Activated T-cell treated with anti-CD3 and anti-CD28 coated beads, Interleukin-2, amount 50 U/mL, for 48 hours (primary cell): Measurements from ENCODE around the gene ADCY5.

Source experiments
- DNase-seq, 2 experiments: peaks; one replicate each; pipeline ENCODE4 v3.0.0-alpha.2; 2020

ADCY5 gene

DNA sequence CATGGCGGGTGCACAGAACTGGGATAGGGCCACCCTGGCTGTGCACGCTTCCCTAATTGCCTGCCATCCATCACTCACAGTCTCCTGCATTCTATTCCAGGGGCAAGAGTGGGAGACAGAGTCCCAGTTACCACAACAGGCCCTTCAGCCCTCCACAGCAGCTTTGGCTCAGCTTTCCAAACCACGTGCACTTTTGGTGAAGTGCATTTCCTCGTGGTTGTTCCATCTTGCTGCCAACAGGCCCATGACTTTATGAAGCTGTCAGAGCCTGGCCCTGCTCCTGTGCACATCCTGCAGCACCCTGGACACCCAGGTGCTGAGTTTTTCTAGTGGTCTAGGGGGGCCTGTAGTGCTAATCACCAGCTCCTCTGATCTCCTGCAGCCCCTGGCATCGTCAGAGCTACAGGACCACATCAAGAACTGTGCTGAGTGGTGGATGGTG is 110.2 kb downstream of the ADCY5 start:
- DNase-seq: no peak

DNA sequence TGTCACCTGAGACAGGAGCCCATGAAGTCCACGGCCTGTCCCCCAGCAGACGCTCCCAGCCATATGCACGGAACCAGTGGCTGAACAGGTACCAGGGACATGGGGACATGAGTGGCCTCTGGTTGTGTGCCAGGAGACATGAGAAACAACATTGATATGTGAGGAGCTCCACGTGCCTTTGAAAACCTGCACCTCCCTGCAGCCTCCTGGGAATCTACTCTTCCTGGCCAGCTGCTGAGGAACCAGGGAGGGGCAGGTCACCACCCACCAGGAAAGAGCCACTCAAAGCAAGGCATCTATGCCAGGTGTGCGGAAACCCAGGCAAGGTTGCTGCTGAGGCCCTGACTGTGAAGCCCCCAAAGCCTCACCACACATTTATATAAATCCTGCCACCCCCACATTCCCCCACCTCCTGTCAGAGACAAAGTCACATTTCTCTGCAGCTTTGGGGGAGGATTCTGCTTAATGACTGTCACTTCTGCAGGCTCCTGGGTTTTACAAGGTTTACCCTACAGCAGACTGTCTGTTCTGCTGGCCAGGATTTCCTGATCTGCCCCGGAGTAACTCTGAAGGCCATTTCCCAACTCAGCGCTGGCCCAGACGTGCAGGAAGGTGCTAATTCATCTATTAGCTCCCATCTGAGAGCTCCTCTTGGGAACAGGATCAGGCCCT is 110.8 kb downstream of the ADCY5 start:
- DNase-seq: no peak

DNA sequence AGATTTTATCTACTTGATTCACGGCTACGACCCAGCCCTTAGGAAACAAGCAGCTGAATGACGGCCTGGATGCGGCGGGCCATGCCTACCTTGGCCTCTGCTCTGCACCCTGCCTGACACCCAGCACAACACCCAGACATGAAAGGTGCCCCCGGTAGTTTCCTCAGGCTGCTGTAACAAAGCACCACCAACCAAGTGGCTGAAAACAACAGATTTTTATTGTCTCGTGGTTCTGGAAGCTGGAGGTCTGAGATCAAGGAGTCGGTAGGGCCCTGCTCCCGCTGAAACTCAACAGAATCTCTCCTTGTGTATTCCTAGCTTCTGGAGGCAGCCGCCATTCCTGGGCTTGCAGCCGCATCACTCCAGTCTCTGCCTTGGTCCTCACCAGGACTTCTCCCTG is 111.7 kb downstream of the ADCY5 start:
- DNase-seq: no peak

DNA sequence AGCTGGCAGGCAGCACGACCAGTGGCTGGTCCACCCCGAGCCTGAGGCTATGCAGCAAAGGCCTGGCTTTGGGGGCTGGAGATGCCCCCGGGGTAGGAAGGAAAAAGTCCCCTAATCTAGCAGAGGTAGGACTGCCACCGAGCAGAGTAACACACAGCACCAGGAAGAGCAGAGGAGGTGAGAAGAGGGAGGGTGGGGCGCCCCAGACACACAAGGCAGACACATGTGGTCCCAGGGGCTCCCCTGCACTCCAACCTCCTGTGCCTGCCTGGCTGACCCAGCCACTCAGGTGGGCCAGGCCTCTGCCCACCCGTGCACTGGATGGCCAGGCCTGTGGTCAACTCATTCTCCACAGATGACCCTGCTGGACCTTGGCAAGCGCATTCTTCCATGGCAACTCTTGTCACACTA is 112.4 kb downstream of the ADCY5 start:
- DNase-seq: no peak

DNA sequence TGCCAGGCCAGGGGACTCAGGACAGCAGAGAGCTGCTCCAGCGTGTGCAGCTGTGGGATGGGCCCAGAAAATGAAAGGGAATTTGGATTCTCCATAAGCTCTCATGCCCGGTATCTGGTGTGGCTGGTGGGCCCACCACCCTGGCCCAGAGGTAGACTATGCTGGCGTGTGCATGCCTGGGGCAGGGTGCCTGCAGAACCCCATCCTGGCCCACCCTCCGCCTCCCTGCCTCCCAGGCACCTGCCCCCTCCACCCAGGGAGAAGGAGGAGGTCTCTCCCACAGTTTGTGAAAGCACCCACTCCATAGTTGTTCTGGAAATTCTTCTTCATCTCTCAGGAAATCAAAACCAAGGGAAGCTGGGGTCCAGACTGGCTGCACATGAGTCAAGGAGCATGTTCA is 112.9 kb downstream of the ADCY5 start:
- no peak for DNase-seq

DNA sequence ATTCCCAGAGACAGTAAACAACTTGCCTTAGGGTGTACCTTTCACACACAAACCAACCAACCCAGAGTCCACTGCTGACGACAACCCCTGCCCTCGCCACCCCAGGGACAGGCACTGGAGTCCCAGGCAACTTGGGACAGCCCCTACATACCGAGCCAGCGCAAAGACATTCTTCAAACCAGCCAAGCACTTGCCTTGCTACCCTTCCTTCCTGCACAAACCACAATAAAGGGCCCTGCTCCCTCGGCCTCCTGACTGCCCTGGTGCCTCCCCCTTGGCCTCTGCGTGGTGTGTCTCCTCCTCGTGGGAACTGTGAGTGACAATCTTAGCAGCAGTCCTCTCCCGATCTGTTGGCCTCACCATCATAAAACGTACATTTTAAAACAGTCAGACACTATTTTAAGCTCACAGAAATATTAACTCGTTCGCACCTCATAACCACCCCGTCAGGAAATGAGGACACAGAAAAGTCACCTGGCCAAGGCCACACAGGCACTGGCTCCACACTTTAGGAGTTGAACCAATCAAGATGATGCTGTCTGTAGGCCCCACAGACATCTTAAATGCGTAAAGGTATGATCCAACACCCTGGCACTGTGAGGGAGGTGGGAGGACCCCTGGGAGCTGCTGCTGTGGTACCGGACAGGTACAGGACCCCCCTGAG is 113.8 kb downstream of the ADCY5 start:
- no peak for DNase-seq

GRCh38 chr3:123334056-123334455 is 114.8 kb downstream of the ADCY5 start:
- DNase-seq: no peak

- no peak for DNase-seq
Measured at GRCh38 chr3:123333401-123333800, 115.5 kb downstream of the ADCY5 start.

DNA sequence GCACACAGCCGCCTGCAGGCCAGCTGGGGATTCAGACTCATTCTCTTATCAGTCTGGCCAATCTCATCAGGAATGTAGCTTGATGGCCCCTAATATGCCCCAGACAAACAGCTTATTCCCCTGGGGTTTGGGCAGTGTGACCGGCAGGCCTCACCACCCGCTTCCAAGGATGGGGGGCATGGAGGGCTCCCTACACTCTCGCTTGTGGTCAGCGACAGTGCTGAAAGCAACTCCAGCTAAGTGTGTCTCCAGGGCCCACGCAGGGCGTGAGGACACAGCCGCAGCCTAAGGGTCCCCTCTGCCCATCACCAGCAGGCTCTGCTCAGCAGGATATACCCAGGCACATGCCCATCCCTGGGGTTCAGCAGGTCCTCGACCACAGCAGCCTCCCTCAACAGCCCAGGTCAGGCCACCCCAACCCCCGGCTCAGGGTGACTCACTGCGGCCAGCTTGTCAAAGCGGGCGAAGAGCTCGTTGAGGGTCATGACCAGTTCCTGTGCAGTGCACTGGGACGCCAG is 116.7 kb downstream of the ADCY5 start:
- DNase-seq: no peak

- no peak for DNase-seq
Measured at GRCh38 chr3:123331651-123332050, 117.2 kb downstream of the ADCY5 start.

- no peak for DNase-seq
Measured at GRCh38 chr3:123331006-123331405, 117.9 kb downstream of the ADCY5 start.

GRCh38 chr3:123330441-123330991 is 118.4 kb downstream of the ADCY5 start:
- no peak for DNase-seq

DNA sequence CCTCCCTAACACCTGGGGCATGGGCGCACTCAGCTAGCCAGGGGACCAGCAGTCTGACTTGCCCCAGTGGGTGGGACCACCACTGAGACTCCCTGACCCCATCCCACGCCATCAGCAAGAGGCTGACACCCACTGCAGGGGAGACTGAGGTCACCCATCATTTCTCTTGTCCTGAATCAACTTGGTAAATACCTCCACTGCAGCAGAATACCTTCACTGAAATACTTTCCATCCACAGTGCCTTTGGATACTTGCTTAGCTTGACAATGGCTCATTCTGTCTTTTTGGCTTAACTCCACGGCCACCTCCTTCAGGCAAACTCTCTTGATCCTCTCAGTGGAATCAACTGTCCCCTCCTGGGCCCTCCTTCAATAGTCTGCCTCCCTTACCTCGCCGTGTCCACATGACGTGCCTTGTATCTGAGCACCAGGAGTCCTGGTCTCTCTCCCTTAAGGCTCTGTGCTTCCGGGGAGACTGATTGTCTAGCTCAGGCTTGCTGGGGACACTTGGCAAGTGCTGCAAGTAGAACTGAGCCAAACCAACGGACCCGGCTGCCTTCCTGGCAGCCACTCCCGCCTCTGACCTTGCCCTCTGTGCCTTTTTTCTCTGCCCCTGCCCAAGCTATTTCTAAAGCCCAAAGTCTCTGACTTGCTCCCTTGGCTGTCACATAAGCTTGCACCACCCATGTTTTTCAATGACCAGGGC is 119.1 kb downstream of the ADCY5 start:
- DNase-seq: no peak

DNA sequence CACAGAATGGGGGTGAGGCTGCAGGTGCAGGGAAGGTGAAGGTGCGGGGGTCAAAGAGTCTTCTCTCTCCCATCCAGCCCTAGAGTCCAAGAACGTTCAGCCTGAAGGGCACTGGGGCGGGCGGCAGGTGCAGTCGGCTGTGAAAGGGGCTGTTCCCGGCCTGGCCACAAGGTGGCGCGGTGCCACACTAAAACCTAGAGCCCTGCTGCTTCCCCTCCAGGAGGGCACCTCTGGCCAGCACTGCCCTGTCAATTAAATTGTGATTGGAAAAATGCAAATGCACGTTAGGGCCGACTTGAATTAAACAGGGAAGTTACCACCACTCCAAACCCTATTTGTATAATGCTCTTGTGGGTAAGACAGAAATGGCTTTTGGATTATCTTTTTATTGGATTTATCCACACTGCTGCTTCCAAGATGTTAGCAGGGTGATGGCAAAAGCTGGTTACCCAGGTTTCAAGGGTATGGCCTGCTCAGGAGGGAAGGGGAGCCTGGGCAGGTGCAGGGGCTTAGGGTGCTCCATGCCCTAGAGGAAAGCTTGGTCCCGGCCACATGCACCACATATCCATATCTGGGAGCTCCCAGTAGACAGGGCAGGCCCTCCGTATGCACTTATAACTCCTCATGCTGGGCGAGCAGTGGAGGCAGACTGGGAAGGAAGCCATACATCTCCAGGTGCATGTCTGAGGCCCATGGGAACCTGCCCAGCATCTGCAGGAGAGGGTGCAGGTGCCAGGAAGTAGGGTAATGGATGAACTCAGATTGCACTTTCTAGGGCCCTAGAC is 119.8 kb downstream of the ADCY5 start:
- DNase-seq: peak; percentile 83 to 86

DNA sequence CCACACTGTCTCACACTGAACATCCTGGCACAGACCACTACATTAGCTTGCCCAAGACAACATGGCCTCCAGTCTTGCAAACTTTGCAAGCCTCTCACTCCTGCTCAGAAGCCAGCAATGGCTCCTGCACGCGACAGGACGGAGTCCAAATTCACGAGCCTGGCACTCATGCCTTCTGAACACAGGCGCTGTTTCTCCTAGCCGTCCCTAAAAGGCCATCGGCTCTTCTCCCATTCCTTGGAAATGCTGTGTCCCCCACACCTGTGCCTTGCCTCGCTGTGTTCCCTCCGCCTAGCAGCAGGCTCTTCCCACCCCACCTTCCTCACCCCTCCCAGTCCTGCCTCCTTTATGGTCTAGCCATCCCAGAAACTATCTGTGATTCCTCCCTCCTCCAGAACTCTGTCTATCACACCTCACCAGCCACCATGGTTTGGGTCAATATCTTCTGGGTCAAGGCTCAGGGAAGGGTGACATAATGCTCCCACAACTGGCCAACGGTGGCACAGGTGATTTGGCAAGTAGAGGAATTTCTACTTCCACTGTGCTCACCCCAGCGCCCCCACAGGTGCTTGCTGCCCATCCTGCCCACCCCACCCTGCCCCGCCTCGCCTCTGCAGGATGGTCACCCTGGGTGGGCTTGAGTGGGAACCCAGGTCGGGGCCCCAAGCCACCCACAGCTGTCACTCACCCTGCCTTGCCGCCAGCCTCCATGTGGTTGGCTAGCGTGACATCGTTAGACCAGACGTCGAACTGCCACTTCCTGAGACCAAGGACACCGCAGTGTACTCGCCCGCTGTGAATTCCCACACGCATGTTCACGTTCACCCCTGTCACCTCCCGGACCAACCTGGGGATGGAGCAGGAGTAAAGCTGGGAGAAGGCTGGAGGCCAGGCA is 120.7 kb downstream of the ADCY5 start:
- no peak for DNase-seq

DNA sequence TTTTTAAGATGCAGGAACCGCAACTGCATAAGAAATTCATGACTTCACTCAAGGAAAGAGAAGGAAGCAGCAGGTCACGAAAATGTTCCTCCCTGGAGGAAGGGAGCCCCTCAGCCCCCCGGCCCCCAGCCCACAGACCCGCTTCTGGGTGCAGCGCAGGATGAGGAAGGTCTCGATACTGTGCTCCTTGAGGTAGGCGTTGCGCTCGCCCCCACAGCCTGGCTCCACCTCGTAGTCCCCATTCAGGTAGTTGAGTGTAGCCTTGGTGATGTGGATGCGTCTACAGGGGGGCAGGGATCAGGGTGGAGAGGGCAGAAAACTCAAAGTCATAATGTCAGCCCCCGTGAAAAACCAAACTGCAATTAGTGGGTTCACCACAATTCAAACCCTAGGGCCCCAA is 121.4 kb downstream of the ADCY5 start:
- DNase-seq: no peak

- no peak for DNase-seq
Measured at GRCh38 chr3:123326531-123326930, 122.4 kb downstream of the ADCY5 start.

DNA sequence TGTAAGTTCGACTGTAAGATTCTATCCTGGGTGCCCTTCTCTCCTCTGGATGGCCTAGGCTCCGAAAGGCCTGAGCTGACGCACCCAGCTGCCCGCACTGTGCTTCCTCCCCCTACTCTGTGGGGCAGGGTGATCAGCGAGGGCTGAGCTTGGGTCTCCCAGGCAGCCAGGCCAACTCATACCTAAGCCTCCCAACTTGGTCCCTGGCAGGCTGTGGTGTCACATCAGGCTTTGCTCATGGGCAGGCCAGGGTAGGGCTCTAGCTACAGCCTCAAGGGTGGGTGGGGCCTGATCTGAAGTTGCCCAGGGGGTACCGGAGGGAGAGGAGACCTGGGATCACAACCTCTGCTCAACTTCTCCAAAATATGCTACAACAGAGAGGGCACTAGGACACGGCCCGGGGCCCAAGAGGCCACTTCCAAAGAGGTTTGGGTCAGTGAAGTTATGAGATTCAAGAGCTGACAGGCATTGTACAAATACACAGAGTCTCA is 123.1 kb downstream of the ADCY5 start:
- no peak for DNase-seq

DNA sequence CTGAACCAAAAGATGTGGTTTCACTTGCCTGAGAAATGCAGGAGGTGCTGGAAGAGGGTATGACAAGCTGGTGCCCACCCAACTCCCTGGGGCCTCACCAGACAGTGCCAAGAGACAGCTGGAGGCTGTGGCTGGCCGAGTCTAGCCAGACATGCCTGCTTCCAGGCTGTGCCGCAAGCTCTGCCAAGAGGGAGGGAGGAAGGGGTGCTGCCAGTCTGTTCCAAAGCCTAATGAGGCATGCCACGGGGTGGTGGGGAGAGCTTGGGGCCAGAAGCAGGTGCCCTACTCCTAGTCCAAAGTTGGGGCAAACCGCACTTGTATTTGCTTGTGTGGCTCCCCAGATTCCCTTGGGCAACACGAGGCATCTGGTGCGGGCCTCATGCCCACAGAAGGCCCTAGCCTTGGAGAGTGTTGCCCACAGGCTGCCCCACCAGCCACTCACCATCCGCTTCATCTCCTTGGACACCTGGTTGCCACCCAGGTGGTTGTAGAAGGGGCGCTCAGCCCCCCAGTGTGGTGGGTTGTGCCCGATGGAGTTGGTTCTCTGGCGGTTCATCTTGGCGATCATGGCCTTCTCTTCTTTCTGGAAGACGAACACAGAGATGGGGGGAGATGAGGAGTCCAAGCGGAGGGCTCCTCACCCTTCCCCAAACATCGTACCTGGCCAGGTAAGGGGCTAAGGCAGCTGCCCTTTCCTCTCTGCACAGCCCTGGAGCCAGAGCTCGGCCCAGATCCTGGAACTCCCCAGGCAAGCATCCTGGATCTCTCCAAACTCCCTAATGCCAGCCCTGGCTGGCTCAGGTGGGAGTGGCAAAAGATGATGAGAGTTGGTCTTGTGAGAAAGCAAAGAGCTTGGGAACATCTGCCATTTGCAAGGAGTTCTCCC is 123.8 kb downstream of the ADCY5 start:
- DNase-seq: no peak

- no peak for DNase-seq
Measured at GRCh38 chr3:123323781-123324180, 125.1 kb downstream of the ADCY5 start.
